NOMO-1 treated with dmso at 0.1 percent for 144 hours (cell line): Measurements from ENCODE around the gene CYSTM1.

Experiments used
- DNase-seq: peaks from one replicate; lab custom pipeline; 2025; ENCODE audit not compliant: unreplicated experiment; lab: John Stamatoyannopoulos, UW

CYSTM1 gene

DNA sequence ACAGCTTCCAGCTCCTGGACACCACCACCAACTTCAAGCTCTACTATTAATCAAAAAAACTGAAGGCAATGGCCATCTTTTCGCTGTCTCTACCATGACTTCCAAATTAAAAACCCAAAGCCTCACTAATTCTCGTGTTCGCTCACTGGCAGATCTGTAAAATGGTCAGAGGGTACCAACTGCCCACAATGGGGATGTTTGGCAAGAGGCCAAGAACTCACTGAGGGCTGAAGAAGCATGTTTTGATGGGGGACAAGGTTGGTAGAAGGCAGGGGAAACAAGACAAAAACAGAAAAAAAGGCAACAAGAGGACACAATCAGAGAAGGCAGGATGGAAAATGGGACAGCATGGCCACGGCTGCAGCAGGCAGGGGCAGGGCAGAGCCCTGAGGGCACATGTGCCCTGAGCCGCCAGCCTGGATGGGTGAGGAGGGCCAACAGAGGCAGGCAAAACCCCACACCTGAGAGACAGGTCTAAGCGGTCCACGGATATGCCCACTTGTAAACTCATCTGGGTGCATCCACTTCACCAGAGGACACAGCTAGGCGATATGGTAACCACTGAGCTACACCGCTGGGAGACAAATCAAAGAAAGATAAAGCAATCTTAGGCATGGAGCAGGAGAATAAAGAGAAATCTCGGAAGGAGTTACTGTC is 77.6 kb downstream of the CYSTM1 start:
- no peak for DNase-seq

- peak; percentile 62 for DNase-seq
Observed at GRCh38 chr5:140253985-140254384, 79.0 kb downstream of the CYSTM1 start.

- no peak for DNase-seq
Observed at GRCh38 chr5:140255460-140256157, 80.6 kb downstream of the CYSTM1 start.

DNA sequence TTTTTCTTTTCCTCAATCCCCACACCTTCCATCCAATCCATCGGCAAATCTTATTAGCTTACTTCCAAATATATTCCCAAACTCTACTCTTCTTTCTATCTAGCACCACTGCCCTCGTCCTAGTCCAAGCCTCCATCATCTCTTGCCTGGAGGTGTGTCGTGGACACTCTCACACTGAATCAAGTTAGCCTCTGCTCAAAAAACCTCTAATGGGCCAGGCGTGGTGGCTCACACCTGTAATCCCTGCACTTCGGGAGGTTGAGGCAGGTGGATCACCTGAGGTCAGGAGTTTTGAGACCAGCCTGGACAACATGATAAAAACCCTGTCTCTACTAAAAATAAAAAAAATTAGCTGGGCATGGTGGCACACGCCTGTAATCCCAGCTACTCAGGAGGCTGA is 81.7 kb downstream of the CYSTM1 start:
- DNase-seq: no peak

DNA sequence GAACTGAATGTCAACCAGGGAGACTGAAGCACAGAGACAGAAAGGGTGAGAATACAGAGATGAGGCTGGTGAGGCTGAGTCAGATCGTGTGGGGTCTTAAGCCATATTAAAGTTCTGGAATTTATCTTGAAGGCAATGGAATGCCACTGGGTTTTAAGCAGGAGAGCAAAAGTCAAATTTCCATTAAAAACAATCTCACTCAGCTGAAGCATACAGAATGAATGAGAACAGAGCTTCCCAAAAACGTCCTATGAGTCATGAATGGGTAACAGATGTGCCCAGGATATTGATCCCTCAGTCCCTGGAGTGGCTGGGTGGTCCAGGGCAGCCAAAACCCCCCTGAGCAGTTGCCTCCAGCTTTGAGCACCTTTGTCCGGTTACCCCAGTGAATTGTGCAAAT is 83.0 kb downstream of the CYSTM1 start:
- DNase-seq: no peak

GRCh38 chr5:140258873-140259272 is 83.9 kb downstream of the CYSTM1 start:
- no peak for DNase-seq

GRCh38 chr5:140259500-140259899 is 84.5 kb downstream of the CYSTM1 start:
- no peak for DNase-seq

DNA sequence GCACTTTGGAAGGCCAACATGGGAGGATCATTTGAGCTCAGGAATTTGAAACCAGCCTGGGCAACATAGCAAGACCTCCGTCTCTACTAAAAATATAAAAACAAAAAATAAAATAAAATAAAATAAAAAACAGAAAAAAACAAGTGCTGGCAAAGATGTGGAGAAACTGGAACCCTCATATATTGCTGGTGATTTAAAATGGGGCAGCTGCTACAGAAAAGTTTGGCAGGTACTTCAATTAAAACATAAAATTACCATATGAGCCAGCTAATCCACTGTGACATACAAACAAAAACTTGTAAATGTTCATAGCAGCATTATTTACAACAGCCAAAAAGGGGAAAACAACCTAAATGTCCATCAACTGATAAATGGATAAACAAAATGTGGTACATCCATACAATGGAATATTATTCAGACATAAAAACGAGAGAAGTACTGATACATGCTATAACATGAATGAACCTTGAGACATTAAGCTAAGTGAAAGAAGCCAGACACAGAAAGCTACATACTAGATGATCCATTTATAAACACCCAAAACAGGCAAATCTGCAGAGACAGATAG is 85.2 kb downstream of the CYSTM1 start:
- no peak for DNase-seq

DNA sequence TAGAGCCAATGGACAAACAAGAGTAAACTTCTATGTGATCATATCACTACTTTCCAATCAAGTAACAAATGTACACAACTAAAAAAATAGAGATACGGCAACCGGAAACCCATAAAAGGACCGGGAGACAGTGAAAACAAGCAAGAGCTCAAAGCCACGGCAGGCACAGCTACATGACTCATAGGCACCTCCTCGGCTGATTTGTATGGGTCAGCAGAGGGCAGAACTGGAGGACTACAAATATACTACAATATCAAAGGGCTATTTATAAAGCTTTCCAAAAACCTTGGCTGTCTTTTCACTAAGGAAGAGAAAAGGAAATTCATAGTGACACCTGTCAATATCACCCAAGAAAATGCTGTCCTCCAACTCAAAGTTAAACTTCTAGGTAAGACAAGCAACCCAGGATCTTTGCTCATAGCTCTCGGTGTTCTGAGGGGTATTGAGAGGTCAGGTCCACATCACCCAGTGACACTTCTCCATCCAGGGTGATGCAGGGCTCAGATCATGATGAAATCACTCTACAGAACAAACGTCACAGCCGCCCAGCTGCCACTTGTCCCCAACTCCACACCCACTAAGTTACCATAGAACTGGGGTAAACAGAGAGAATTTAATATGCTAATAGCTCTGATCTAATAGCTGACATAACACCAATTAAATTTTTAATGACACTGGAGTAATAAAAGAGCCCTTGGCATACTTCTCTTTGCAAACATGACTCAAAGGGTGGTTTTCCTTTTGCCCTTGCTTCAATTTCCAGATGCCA is 86.6 kb downstream of the CYSTM1 start:
- DNase-seq: peak; percentile 49

DNA sequence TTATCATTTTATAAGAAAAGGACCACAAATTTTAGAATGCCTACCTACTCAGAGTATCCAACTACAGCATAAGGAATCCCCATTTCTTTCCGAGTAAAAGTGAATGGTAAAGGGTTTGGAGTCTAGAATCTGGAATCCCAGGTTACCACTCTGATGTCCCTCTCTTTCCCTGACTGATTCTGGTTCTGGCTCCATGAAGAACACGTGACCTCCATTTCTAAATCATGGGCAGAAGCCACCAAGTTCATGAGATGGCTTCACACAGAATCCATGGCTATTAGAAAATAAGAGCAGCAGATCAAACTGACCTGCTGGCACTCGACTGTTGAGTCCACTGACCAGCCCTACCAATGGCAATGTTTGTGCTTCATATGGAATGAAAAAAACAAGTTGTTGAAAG is 87.2 kb downstream of the CYSTM1 start:
- DNase-seq: no peak

GRCh38 chr5:140262839-140263238 is 87.9 kb downstream of the CYSTM1 start:
- DNase-seq: no peak

DNA sequence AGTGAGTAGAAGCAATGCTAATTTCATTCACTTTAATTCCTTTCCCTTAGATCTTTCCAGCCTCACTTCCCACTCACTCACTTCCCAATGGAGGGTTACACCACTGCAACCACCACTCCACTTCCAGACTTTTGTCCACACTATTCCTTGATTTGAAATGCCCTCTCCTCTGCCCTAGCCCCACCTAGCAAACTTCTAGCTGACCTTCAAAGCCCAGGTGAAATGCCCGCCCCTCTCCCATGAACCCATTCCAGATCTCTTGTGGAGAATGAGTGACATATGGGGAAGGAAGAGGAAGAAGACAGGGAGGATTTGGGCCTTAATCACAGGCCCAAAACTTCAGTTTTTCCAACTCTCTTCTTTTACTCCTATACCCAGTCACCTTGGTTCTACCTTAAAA is 90.9 kb downstream of the CYSTM1 start:
- no peak for DNase-seq

GRCh38 chr5:140266471-140267200 is 91.6 kb downstream of the CYSTM1 start:
- no peak for DNase-seq

DNA sequence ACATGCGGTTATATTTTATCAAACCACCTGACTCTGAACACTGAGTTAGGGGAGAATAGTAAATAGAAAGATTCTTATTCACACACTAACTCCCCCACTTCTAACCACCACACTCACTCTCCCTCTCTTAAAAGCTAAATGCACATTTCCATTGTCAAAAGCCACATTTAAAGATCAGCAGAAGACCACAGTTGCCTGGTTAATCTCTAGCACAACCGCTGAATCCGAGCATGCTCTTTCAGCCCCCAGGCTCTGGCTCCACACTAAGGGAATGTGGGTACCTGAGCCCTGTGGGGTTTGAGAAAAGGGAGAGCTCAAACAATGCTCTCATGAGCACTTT is 92.2 kb downstream of the CYSTM1 start:
- DNase-seq: no peak

DNA sequence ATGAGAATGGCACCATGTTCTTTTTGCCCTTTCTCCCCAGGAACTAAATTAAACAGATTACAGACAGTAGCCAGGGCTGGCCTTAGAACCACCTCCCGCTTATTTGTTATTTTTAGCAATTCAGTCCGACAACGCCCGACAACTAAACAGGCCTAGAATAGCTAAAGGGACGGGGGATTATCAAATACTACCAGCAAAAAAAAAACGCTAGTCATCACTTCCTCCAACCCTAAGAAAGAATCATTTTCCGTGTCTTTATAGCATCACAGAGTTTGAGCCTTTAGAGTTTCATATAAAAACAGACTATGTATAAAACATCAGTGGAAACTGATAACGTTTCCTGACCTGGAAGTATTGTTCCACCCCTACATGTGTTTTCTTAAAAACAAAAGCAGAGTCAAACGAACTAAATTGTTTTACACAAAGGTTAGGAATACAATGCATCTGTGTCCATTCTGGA is 92.6 kb downstream of the CYSTM1 start:
- DNase-seq: peak; percentile 32

- no peak for DNase-seq
Observed at GRCh38 chr5:140270008-140270407, 95.0 kb downstream of the CYSTM1 start.

GRCh38 chr5:140273401-140273877 is 98.5 kb downstream of the CYSTM1 start:
- peak; percentile 94 for DNase-seq

GRCh38 chr5:140275837-140276236 is 100.8 kb downstream of the CYSTM1 start:
- no peak for DNase-seq

- DNase-seq: no peak
Observed at GRCh38 chr5:140282266-140282665, 107.3 kb downstream of the CYSTM1 start.

DNA sequence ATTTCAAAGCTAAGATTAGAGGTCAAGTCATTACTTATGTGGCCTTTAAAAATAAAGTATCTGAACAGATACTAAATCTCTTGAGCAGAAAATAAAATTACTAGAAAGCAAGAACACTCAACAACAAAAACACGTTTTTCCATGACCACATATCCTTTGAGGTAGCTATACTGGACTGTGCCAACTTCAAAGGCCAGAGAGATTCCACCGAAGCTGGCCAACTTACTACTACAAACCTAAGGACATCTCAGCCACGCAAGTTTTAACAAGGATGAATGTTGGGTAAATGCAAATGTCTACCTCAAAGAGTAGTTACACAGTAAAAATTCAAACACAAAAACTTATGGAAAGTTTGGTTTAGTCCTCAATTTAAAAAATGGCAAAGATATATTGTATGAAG is 109.0 kb downstream of the CYSTM1 start:
- no peak for DNase-seq

DNA sequence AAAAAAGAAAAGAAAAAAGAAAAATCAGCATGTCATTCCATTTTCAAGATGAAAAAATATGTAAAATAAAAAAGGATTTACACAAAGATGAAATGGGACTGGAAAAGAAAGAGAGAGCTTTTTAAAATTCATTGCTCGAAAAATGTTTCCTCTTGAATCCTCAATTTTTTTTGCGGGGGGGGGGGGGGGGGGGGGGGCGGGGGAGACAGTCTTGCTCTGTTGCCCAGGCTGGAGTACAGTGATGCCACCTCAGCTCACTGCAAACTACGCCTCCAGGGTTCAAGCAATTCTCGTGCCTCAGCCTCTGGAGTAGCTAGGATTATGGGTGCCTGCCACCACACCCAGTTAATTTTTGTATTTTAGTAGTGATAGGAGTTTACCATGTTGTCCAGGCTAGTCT is 111.4 kb downstream of the CYSTM1 start:
- DNase-seq: no peak
